GM23338 (cell line): ENCODE data around the gene VPS45. TPM values are rescaled to one million over a fixed set of nuclear protein-coding genes. Genes with fewer than 3 reads are reported as not detected.
"Not testable (repeated sequence)": the region's sequence is repeated elsewhere in the genome, so short reads cannot be mapped to it uniquely, and the experiment has no call there.

Experiments
- ATAC-seq: fragments of 200-7000 bp; cut with Tn5 transposase; 3 replicates; pipeline ENCODE4 v1.9.1; 2020
- DNase-seq: peaks from one replicate; pipeline ENCODE4 v3.0.0-alpha.2; 2015; ENCODE audit warnings: low spot score
- H2AFZ ChIP-seq: fragments of 200-600 bp; sonication (generic); 2 replicates; pipeline ENCODE4 v1.8.0; 2016; ENCODE audit warnings: antibody characterized with exemption, mild to moderate bottlenecking, moderate library complexity
- H3F3A ChIP-seq: fragments of 200-600 bp; sonication (generic); replicated peaks from 2 replicates; pipeline ENCODE4 v1.8.0; 2017; ENCODE audit warnings: antibody characterized with exemption, mixed run types, low read depth
- H3K27ac ChIP-seq: fragments of 200-600 bp; sonication (generic); 2 replicates; pipeline ENCODE4 v1.6.1; 2016; ENCODE audit warnings: low read depth
- H3K27me3 ChIP-seq: fragments of 200-600 bp; sonication (generic); 2 replicates; pipeline ENCODE4 v1.8.0; 2016; ENCODE audit warnings: mild to moderate bottlenecking, mixed run types, moderate library complexity; ENCODE audit not compliant: insufficient read depth
- H3K36me3 ChIP-seq: fragments of 200-600 bp; sonication (generic); 2 replicates; pipeline ENCODE4 v1.8.0; 2016; ENCODE audit warnings: mild to moderate bottlenecking; ENCODE audit not compliant: insufficient read depth
- H3K4me1 ChIP-seq: fragments of 200-600 bp; sonication (generic); 2 replicates; pipeline ENCODE4 v1.8.0; 2016; ENCODE audit warnings: mild to moderate bottlenecking, moderate library complexity; ENCODE audit not compliant: insufficient read depth
- H3K4me2 ChIP-seq: fragments of 200-600 bp; sonication (generic); 2 replicates; pipeline ENCODE4 v1.7.1; 2017; ENCODE audit warnings: mixed run types
- H3K4me3 ChIP-seq: fragments of 200-600 bp; sonication (generic); 2 replicates; pipeline ENCODE4 v1.6.1; 2016; ENCODE audit warnings: mixed run types
- H3K79me2 ChIP-seq: fragments of 200-600 bp; sonication (generic); replicated peaks from 2 replicates; pipeline ENCODE4 v1.8.0; 2017; ENCODE audit warnings: mild to moderate bottlenecking; ENCODE audit not compliant: insufficient read depth
- H3K9me2 ChIP-seq: fragments of 200-600 bp; sonication (generic); 2 replicates; pipeline ENCODE4 v1.8.0; 2017; ENCODE audit not compliant: insufficient read depth
- H4K20me1 ChIP-seq: fragments of 200-600 bp; sonication (generic); replicated peaks from 2 replicates; pipeline ENCODE4 v1.8.0; 2017; ENCODE audit warnings: mild to moderate bottlenecking; ENCODE audit not compliant: insufficient read depth
- H3K27ac Mint-ChIP-seq: 2 replicates; pipeline ENCODE4 v1.8.0; 2020; ENCODE audit warnings: inconsistent platforms, mild to moderate bottlenecking, moderate library complexity, mixed read lengths
- H3K27me3 Mint-ChIP-seq: 3 replicates; pipeline ENCODE4 v1.8.0; 2022; ENCODE audit warnings: low read depth, mild to moderate bottlenecking, moderate library complexity, mixed read lengths, inconsistent platforms; ENCODE audit not compliant: insufficient read depth, poor library complexity
- H3K36me3 Mint-ChIP-seq: 3 replicates; pipeline ENCODE4 v1.8.0; 2021; ENCODE audit warnings: low read depth, mild to moderate bottlenecking, inconsistent platforms, moderate library complexity, mixed read lengths
- H3K4me1 Mint-ChIP-seq: 3 replicates; pipeline ENCODE4 v1.8.0; 2020; ENCODE audit warnings: mild to moderate bottlenecking, inconsistent platforms, mixed read lengths
- H3K4me3 Mint-ChIP-seq: 3 replicates; pipeline ENCODE4 v1.8.0; 2021; ENCODE audit warnings: moderate library complexity, mild to moderate bottlenecking, inconsistent platforms, mixed read lengths
- H3K9me3 Mint-ChIP-seq: 3 replicates; pipeline ENCODE4 v1.8.0; 2020; ENCODE audit warnings: moderate library complexity, mild to moderate bottlenecking, inconsistent platforms, mixed read lengths
- CREB1 ChIP-seq: fragments of 250-450 bp; sonication (Bioruptor Pico); IDR thresholded peaks from 2 replicates; pipeline ENCODE4 v1.5.0; 2020; ENCODE audit warnings: low read depth, mild to moderate bottlenecking, moderate library complexity
- CTCF ChIP-seq, 2 experiments: fragments of 200-600 bp in 1 of 2; sonication (generic) in 1 of 2; conservative IDR thresholded peaks; 2 replicates each; pipeline versions ENCODE4 v1.5.1 to v1.6.1; 2016 to 2017; ENCODE audit warnings: antibody characterized with exemption in 2 of 2, low read depth in 2 of 2, mild to moderate bottlenecking in 2 of 2, moderate library complexity in 1 of 2
- ETS1 ChIP-seq: IDR thresholded peaks from 2 replicates; pipeline ENCODE4 v1.6.1; 2016; ENCODE audit warnings: antibody characterized with exemption
- EZH2 ChIP-seq: fragments of 200-600 bp; sonication (generic); IDR thresholded peaks from one replicate; pipeline ENCODE4 v1.8.0; 2017; ENCODE audit warnings: antibody characterized with exemption, mild to moderate bottlenecking, low read depth; ENCODE audit not compliant: unreplicated experiment
- EZH2phosphoT487 ChIP-seq: fragments of 200-600 bp; sonication (generic); IDR thresholded peaks from one replicate; pipeline ENCODE4 v1.8.1; 2018; ENCODE audit warnings: antibody characterized with exemption; ENCODE audit not compliant: unreplicated experiment
- JUNB ChIP-seq: IDR thresholded peaks from one replicate; pipeline ENCODE4 v1.6.1; 2016; ENCODE audit warnings: antibody characterized with exemption; ENCODE audit not compliant: unreplicated experiment
- NANOG ChIP-seq: IDR thresholded peaks from 2 replicates; pipeline ENCODE4 v1.6.1; 2016; ENCODE audit warnings: antibody characterized with exemption, borderline replicate concordance
- REST ChIP-seq: IDR thresholded peaks from one replicate; pipeline ENCODE4 v1.6.1; 2018; ENCODE audit warnings: antibody characterized with exemption; ENCODE audit not compliant: unreplicated experiment
- ZNF114 ChIP-seq: fragments of 250-450 bp; sonication (Bioruptor Pico); IDR thresholded peaks from 2 replicates; pipeline ENCODE4 v1.5.0; 2020; ENCODE audit warnings: mild to moderate bottlenecking, moderate library complexity
- ZNF331 ChIP-seq: fragments of 250-450 bp; sonication (Bioruptor Pico); IDR thresholded peaks from 2 replicates; pipeline ENCODE4 v1.5.0; 2020; ENCODE audit warnings: low read depth, mild to moderate bottlenecking, moderate library complexity
- polyA plus RNA-seq: library from polyadenylated mRNA; unstranded; fragments of >200 nt; fragmentation: Nextera tagmentation; extraction: Ambion mirVana; gene quantifications from 2 replicates; pipeline ENCODE4 v1.2.1, GENCODE V29; 2016
- total RNA-seq: library from RNA; depleted of rRNA; stranded (reverse); fragments of >200 nt; shearing (Covaris generic); gene quantifications from 2 replicates; pipeline ENCODE4 v1.2.3, GENCODE V29; 2014

Gene VPS45
- total and polyA plus RNA-seq, 2 experiments from 2014 or later: 23.5 to 37.5 TPM

- DNase-seq (no peak), ATAC-seq (no peak)
- TF ChIP-seq EZH2phosphoT487: no peak
- Histone ChIP-seq H3K4me3 (no peak overlapping the region), H2AFZ (no peak overlapping the region), H3K9me2 (no peaks in the 10 kb centered on the region), H3F3A (no peaks in the 10 kb centered on the region), H3K36me3 (no peaks in the 10 kb centered on the region), H3K27me3 (no peaks in the 10 kb centered on the region), H3K4me2 (no peak overlapping the region), H3K27ac (no peak overlapping the region), H3K4me1 (no peaks in the 10 kb centered on the region), H3K79me2 (no peaks in the 10 kb centered on the region), H4K20me1 (no peaks in the 10 kb centered on the region)
- H3K4me3 Mint-ChIP-seq: no peak overlapping the region
- H3K36me3 Mint-ChIP-seq: no peaks in the 10 kb centered on the region
- H3K27ac Mint-ChIP-seq: no peak overlapping the region
- H3K27me3 Mint-ChIP-seq: peaks cover 2% of the 10 kb centered on the region
- H3K9me3 Mint-ChIP-seq: no peaks in the 10 kb centered on the region
- no peaks in the 10 kb centered on the region for H3K4me1 Mint-ChIP-seq
Measured at GRCh38 chr1:150034336-150034735, 33.2 kb upstream of the VPS45 start.

GRCh38 chr1:150049926-150050325 is 17.6 kb upstream of the VPS45 start:
- no peaks in the 10 kb centered on the region; the same call in 1 of the 2 replicates for H3K4me1 ChIP-seq
- ATAC-seq (no peak), DNase-seq (no peak)
- H2AFZ ChIP-seq: no peak overlapping the region
- H4K20me1 ChIP-seq: no peaks in the 10 kb centered on the region
- no peaks in the 10 kb centered on the region for H3K27me3 Mint-ChIP-seq
- H3K36me3 Mint-ChIP-seq: no peaks in the 10 kb centered on the region
- TF ChIP-seq EZH2phosphoT487 (no peak), EZH2 (no peak), ZNF114 (no peak)
- H3K4me3 Mint-ChIP-seq: no peak overlapping the region
- peaks cover 7% of the 10 kb centered on the region for H3K4me1 Mint-ChIP-seq
- no peak overlapping the region for H3K4me2 ChIP-seq
- H3K27ac ChIP-seq: no peak overlapping the region
- no peaks in the 10 kb centered on the region for H3K36me3 ChIP-seq
- no peak overlapping the region for H3K4me3 ChIP-seq
- no peaks in the 10 kb centered on the region for H3F3A ChIP-seq
- no peaks in the 10 kb centered on the region for H3K27me3 ChIP-seq
- no peaks in the 10 kb centered on the region for H3K9me3 Mint-ChIP-seq
- no peaks in the 10 kb centered on the region for H3K79me2 ChIP-seq
- no peak overlapping the region for H3K27ac Mint-ChIP-seq
- H3K9me2 ChIP-seq: no peaks in the 10 kb centered on the region

GRCh38 chr1:150051089-150051373 is 16.5 kb upstream of the VPS45 start:
- Histone ChIP-seq H2AFZ (no peak overlapping the region), H3F3A (no peaks in the 10 kb centered on the region), H3K79me2 (no peaks in the 10 kb centered on the region), H3K9me2 (no peaks in the 10 kb centered on the region), H3K27me3 (no peaks in the 10 kb centered on the region), H3K4me1 (no peaks in the 10 kb centered on the region; the same call in 1 of the 2 replicates), H3K4me2 (no peak overlapping the region), H3K4me3 (no peak overlapping the region), H3K27ac (no peak overlapping the region), H4K20me1 (no peaks in the 10 kb centered on the region), H3K36me3 (no peaks in the 10 kb centered on the region)
- DNase-seq (no peak), ATAC-seq (no peak)
- H3K4me3 Mint-ChIP-seq: no peak overlapping the region
- H3K9me3 Mint-ChIP-seq: no peaks in the 10 kb centered on the region
- peaks cover 7% of the 10 kb centered on the region for H3K4me1 Mint-ChIP-seq
- TF ChIP-seq ETS1: no peak
- no peak for TF ChIP-seq ZNF114
- TF ChIP-seq CREB1: no peak
- no peak for TF ChIP-seq JUNB
- no peak for TF ChIP-seq CTCF (conservative IDR thresholded peaks at IDR 0.05; ENCODE audit: low read depth in 2 of 2)
- no peak for TF ChIP-seq REST
- no peak for TF ChIP-seq ZNF331
- TF ChIP-seq NANOG: no peak
- no peak for TF ChIP-seq EZH2
- H3K27ac Mint-ChIP-seq: peak overlapping the region; percentile 83; the same call in 1 of the 2 replicates
- H3K27me3 Mint-ChIP-seq: no peaks in the 10 kb centered on the region
- H3K36me3 Mint-ChIP-seq: no peaks in the 10 kb centered on the region

GRCh38 chr1:150051905-150052412 is 15.6 kb upstream of the VPS45 start:
- H3K27ac ChIP-seq, H3K27me3 Mint-ChIP-seq, H3K4me3 ChIP-seq, H3K4me3 Mint-ChIP-seq, H3F3A ChIP-seq, H3K36me3 Mint-ChIP-seq, H4K20me1 ChIP-seq, H3K9me2 ChIP-seq, H2AFZ ChIP-seq, H3K9me3 Mint-ChIP-seq, H3K36me3 ChIP-seq, ATAC-seq, H3K79me2 ChIP-seq, H3K4me1 Mint-ChIP-seq, H3K4me2 ChIP-seq, H3K27ac Mint-ChIP-seq, DNase-seq, H3K27me3 ChIP-seq, H3K4me1 ChIP-seq: not testable (repeated sequence)
